Measurements from ENCODE around the gene PPL.

DNA sequence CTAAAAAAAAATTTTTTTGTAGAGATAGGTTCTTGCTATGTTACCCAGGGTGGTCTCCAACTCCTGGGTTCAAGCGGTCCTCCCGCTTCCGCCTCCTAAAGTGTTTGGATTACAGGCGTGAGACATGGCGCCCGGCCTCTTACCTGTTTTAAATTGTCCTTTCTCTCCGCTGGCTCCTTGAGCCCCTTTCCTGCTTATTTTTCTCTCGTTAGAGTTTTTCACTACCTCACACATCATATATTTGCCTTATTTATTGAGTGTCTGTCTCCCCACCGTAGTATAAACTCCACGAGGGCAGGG is 20.4 kb upstream of the PPL start:
- TF ChIP-seq JUN (IDR thresholded peaks at IDR 0.05; ENCODE audit: borderline replicate concordance, insufficient read depth, insufficient read length, low read depth), result no peak
- TF ChIP-seq MYC (IDR thresholded peaks at IDR 0.05; ENCODE audit: low read depth, low read length), result no peak
- TF ChIP-seq, protein P1, sequence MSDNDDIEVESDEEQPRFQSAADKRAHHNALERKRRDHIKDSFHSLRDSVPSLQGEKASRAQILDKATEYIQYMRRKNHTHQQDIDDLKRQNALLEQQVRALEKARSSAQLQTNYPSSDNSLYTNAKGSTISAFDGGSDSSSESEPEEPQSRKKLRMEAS (IDR thresholded peaks at IDR 0.05; ENCODE audit: insufficient read depth, insufficient read length), result no peak
- no peak for TF ChIP-seq CTCF (IDR thresholded peaks at IDR 0.05; ENCODE audit: extremely low read depth in 1 of 2, insufficient read depth in 1 of 2, low read depth in 1 of 2, low read length in 2 of 2)
- no peak for TF ChIP-seq POLR2AphosphoS5 (IDR thresholded peaks at IDR 0.05; ENCODE audit: insufficient read depth, low read depth, low read length)
- no peak for TF ChIP-seq POLR2A (IDR thresholded peaks at IDR 0.05; ENCODE audit: low read depth, low read length)
- no peak for TF ChIP-seq FOS (IDR thresholded peaks at IDR 0.05; ENCODE audit: borderline replicate concordance, insufficient read depth, low read length)
- TF ChIP-seq GATA2 (IDR thresholded peaks at IDR 0.05; ENCODE audit: insufficient read depth, insufficient read length, low read depth, low read length), result no peak
